ENCODE data around the gene CXCL8. TPM values are rescaled to one million over a fixed set of nuclear protein-coding genes. Genes with fewer than 3 reads are reported as not detected.

The CXCL8 gene
- total and polyA plus RNA-seq, 2 of the 8 experiments (the other 6 are each of a cell fraction or from before 2014, with no cell fraction given): not detected

GRCh38 chr4:73741750-73742489 is 1.6 kb downstream of the CXCL8 start:
- FAIRE-seq (no peak), DNase-seq (ENCODE audit: low read depth in 1 of 2, low spot score in 2 of 2) (no peak)
- H3K79me1 ChIP-seq (ENCODE audit: low read depth, low read length): no peaks in the 10 kb centered on the region
- no peak overlapping the region for H3K4ac ChIP-seq (replicated peaks; ENCODE audit: insufficient read length, low read depth, low read length)
- H4K8ac ChIP-seq (ENCODE audit: extremely low read depth, insufficient read depth, low read length): no peak overlapping the region
- H2BK12ac ChIP-seq (ENCODE audit: low read depth, low read length): no peak overlapping the region
- no peaks in the 10 kb centered on the region for H3K9me3 ChIP-seq (ENCODE audit: insufficient read depth in 2 of 2, low read depth in 1 of 2, low read length in 1 of 2)
- no peak overlapping the region for H4K91ac ChIP-seq (replicated peaks; ENCODE audit: insufficient read length, low read length)
- H3K18ac ChIP-seq (ENCODE audit: extremely low read depth, low read length): no peak overlapping the region
- no peak overlapping the region for H2BK15ac ChIP-seq (ENCODE audit: low read length)
- H2AFZ ChIP-seq (ENCODE audit: low read length): no peak overlapping the region
- no peak overlapping the region for H3K14ac ChIP-seq (ENCODE audit: insufficient read length)
- H4K5ac ChIP-seq (ENCODE audit: insufficient read length, low read depth, low read length): no peak overlapping the region
- H3K4me2 ChIP-seq (ENCODE audit: insufficient read depth in 1 of 2, low read depth in 2 of 2, low read length in 2 of 2): no peak overlapping the region
- H3K9ac ChIP-seq (replicated peaks in 1 of 4; ENCODE audit: extremely low read depth in 1 of 4, low read depth in 3 of 4, low read length in 3 of 4): no peak overlapping the region
- H3K4me1 ChIP-seq (replicated peaks in 1 of 4; ENCODE audit: control insufficient read depth in 3 of 4, insufficient read depth in 4 of 4, low read length in 3 of 4): no peaks in the 10 kb centered on the region
- no peak overlapping the region for H3K23ac ChIP-seq (ENCODE audit: insufficient read length)
- no peak overlapping the region for H2BK20ac ChIP-seq (ENCODE audit: low read length)
- no peaks in the 10 kb centered on the region for H4K20me1 ChIP-seq (replicated peaks in 1 of 2; ENCODE audit: control insufficient read depth in 1 of 2, insufficient read depth in 2 of 2, low read length in 2 of 2)
- POLR2A ChIA-PET (ENCODE audit: partially characterized antibody): no interaction called here
- no peak overlapping the region for H2AK5ac ChIP-seq (ENCODE audit: low read depth, low read length)
- H3K27ac ChIP-seq (ENCODE audit: low read depth, low read length): no peak overlapping the region
- H3K36me3 ChIP-seq (ENCODE audit: control insufficient read depth in 2 of 4, insufficient read depth in 4 of 4, low read length in 3 of 4): no peaks in the 10 kb centered on the region
- H2BK120ac ChIP-seq (replicated peaks; ENCODE audit: low read depth, low read length): no peak overlapping the region
- H3K27me3 ChIP-seq (replicated peaks in 1 of 4; ENCODE audit: control insufficient read depth in 3 of 4, extremely low read depth in 1 of 4, insufficient read depth in 3 of 4, low read length in 3 of 4): no peaks in the 10 kb centered on the region
- no peak overlapping the region for H3K4me3 ChIP-seq (ENCODE audit: extremely low read depth in 1 of 4, insufficient read depth in 2 of 4, low read depth in 3 of 4, low read length in 4 of 4)
- CTCF ChIA-PET (ENCODE audit: partially characterized antibody): interaction anchor here (2.0 to 2.2 kb wide), 2 partner anchors 11 to 122 kb away, joined by 5 to 16 read pairs; no protein-coding TSS in a partner anchor
- no peaks in the 10 kb centered on the region for H3K23me2 ChIP-seq (ENCODE audit: low read depth, low read length)
- WGBS, 2 experiments (ENCODE audit: extremely low coverage in 1 of 2, insufficient coverage in 1 of 2, insufficient read length in 1 of 2, insufficient replicate concordance in 2 of 2, low coverage in 1 of 2, low lambda C conversion rate in 2 of 2, missing lambda C conversion rate in 1 of 2): 61% methylated on average over 1 of the region's 1 CpG; no CpG with 5 or more reads in 1 of the 2 experiments
- H2BK5ac ChIP-seq (ENCODE audit: low read depth, low read length): no peak overlapping the region
- H3K79me2 ChIP-seq (ENCODE audit: control insufficient read depth in 1 of 2, insufficient read depth in 2 of 2, low read length in 2 of 2): no peaks in the 10 kb centered on the region
- no peak overlapping the region for H3K56ac ChIP-seq (replicated peaks; ENCODE audit: insufficient read length, low read depth, low read length)
- TF ChIP-seq SP1 (IDR thresholded peaks at IDR 0.05; ENCODE audit: low read depth, low read length) (no peak), RBBP5 (IDR thresholded peaks at IDR 0.05; ENCODE audit: borderline replicate concordance, low read depth, low read length) (no peak), BRCA1 (IDR thresholded peaks at IDR 0.05; ENCODE audit: low read depth, low read length) (no peak), USF2 (IDR thresholded peaks at IDR 0.05; ENCODE audit: low read length) (no peak), TAF1 (IDR thresholded peaks at IDR 0.05; ENCODE audit: low read depth, low read length) (no peak), SP4 (IDR thresholded peaks at IDR 0.05; ENCODE audit: low read length) (no peak), BACH1 (IDR thresholded peaks at IDR 0.05; ENCODE audit: low read length) (no peak), TCF12 (IDR thresholded peaks at IDR 0.05; ENCODE audit: low read depth, low read length) (no peak), CBX8 (IDR thresholded peaks at IDR 0.05; ENCODE audit: borderline replicate concordance, low read depth, low read length) (no peak), KDM1A (IDR thresholded peaks at IDR 0.05; ENCODE audit: borderline replicate concordance, low read length) (no peak), SRF (IDR thresholded peaks at IDR 0.05; ENCODE audit: low read depth, low read length) (no peak), HDAC6 (IDR thresholded peaks at IDR 0.05; ENCODE audit: low read depth, low read length) (no peak), ASH2L (IDR thresholded peaks at IDR 0.05; ENCODE audit: low read length) (no peak)

All from H1 (cell line).